Stimulated activated naive CD4-positive, alpha-beta T cell (primary cell): Measurements from ENCODE around the gene RHEB.
A peak's percentile ranks its signal among the peaks of the same experiment; 100 is the strongest.
"Not testable (repeated sequence)": the region's sequence is repeated elsewhere in the genome, so short reads cannot be mapped to it uniquely, and the experiment has no call there.

Experiments
- DNase-seq, 6 experiments: peaks; one replicate each; lab custom pipeline; 2025; lab: John Stamatoyannopoulos, UW

The RHEB gene

GRCh38 chr7:151519765-151520418 is at the start of gene RHEB:
Gene RHEB (minus strand): TSS chr7:151519895. CDS start chr7:151519511, 384 bp downstream.
- DNase-seq = peak; percentile 97 to 99 (median 99)

- DNase-seq = no peak
Observed at GRCh38 chr7:151566897-151567320, 47.2 kb upstream of the RHEB start.

- no peak for DNase-seq
Observed at GRCh38 chr7:151565541-151565940, 45.8 kb upstream of the RHEB start.

- DNase-seq = no peak
Observed at GRCh38 chr7:151560243-151560642, 40.5 kb upstream of the RHEB start.

- no peak for DNase-seq
Observed at GRCh38 chr7:151559557-151560183, 40.0 kb upstream of the RHEB start.

GRCh38 chr7:151558575-151558974 is 38.9 kb upstream of the RHEB start:
- no peak for DNase-seq

GRCh38 chr7:151556592-151556991 is 36.9 kb upstream of the RHEB start:
- DNase-seq = no peak

GRCh38 chr7:151553356-151553755 is 33.7 kb upstream of the RHEB start:
- DNase-seq = no peak

- no peak for DNase-seq
Observed at GRCh38 chr7:151552352-151553028, 32.8 kb upstream of the RHEB start.

- no peak for DNase-seq
Observed at GRCh38 chr7:151551820-151552219, 32.1 kb upstream of the RHEB start.

GRCh38 chr7:151550656-151551286 is 31.1 kb upstream of the RHEB start:
- no peak for DNase-seq

- DNase-seq = no peak
Observed at GRCh38 chr7:151549644-151550043, 29.9 kb upstream of the RHEB start.

GRCh38 chr7:151549083-151549482 is 29.4 kb upstream of the RHEB start:
- no peak for DNase-seq

- DNase-seq = no peak
Observed at GRCh38 chr7:151544183-151544582, 24.5 kb upstream of the RHEB start.

- DNase-seq = no peak
Observed at GRCh38 chr7:151542606-151543130, 23.0 kb upstream of the RHEB start.

- no peak for DNase-seq
Observed at GRCh38 chr7:151541709-151542499, 22.2 kb upstream of the RHEB start.

- DNase-seq = no peak
Observed at GRCh38 chr7:151540146-151540545, 20.5 kb upstream of the RHEB start.

GRCh38 chr7:151539088-151539671 is 19.5 kb upstream of the RHEB start:
- DNase-seq = no peak

GRCh38 chr7:151537818-151538561 is 18.3 kb upstream of the RHEB start:
- peak in 2 of 6 experiments; percentile 14 to 19 for DNase-seq

- DNase-seq = not testable (repeated sequence)
Observed at GRCh38 chr7:151536178-151536577, 16.5 kb upstream of the RHEB start.

GRCh38 chr7:151529842-151530241 is 10.1 kb upstream of the RHEB start:
- DNase-seq = no peak
